ENCODE data around the gene TMEM263.

Gene TMEM263

GRCh38 chr12:106947461-106947860, 8.2 kb upstream of the TMEM263 start:
- in situ Hi-C loops (cut with MboI; ENCODE audit: low sequenced_read_pairs): no loop called here

- in situ Hi-C loops (cut with MboI; ENCODE audit: low sequenced_read_pairs): no loop called here
These were observed 5.1 kb upstream of the TMEM263 start for GRCh38 chr12:106950591-106950990.

- in situ Hi-C loops (cut with MboI; ENCODE audit: low sequenced_read_pairs): no loop called here
These were observed 2.1 kb upstream of the TMEM263 start for GRCh38 chr12:106953352-106954250.

- in situ Hi-C loops (cut with MboI; ENCODE audit: low sequenced_read_pairs): no loop called here
These were observed 988 bp upstream of the TMEM263 start for GRCh38 chr12:106954462-106955376.

GRCh38 chr12:106956048-106956578, 406 bp downstream of the TMEM263 start:
- in situ Hi-C loops (cut with MboI; ENCODE audit: low sequenced_read_pairs): no loop called here

GRCh38 chr12:106957583-106957982, 1.9 kb downstream of the TMEM263 start:
- in situ Hi-C loops (cut with MboI; ENCODE audit: low sequenced_read_pairs): no loop called here

GRCh38 chr12:106960443-106960842, 4.7 kb downstream of the TMEM263 start:
- in situ Hi-C loops (cut with MboI; ENCODE audit: low sequenced_read_pairs): no loop called here

- in situ Hi-C loops (cut with MboI; ENCODE audit: low sequenced_read_pairs): no loop called here
These were observed 6.6 kb downstream of the TMEM263 start for GRCh38 chr12:106962286-106962685.

- in situ Hi-C loops (cut with MboI; ENCODE audit: low sequenced_read_pairs): no loop called here
These were observed 8.8 kb downstream of the TMEM263 start for GRCh38 chr12:106964526-106964925.

- in situ Hi-C loops (cut with MboI; ENCODE audit: low sequenced_read_pairs): no loop called here
These were observed 15.4 kb downstream of the TMEM263 start for GRCh38 chr12:106971065-106971464.

- in situ Hi-C loops (cut with MboI; ENCODE audit: low sequenced_read_pairs): no loop called here
These were observed 17.8 kb downstream of the TMEM263 start for GRCh38 chr12:106973545-106973944.

- in situ Hi-C loops (cut with MboI; ENCODE audit: low sequenced_read_pairs): no loop called here
These were observed 18.8 kb downstream of the TMEM263 start for GRCh38 chr12:106974511-106974910.

- in situ Hi-C loops (cut with MboI; ENCODE audit: low sequenced_read_pairs): no loop called here
These were observed 19.4 kb downstream of the TMEM263 start for GRCh38 chr12:106975098-106975497.

GRCh38 chr12:106975993-106976658, 20.4 kb downstream of the TMEM263 start:
- in situ Hi-C loops (cut with MboI; ENCODE audit: low sequenced_read_pairs): no loop called here

GRCh38 chr12:106976668-106977067, 21.0 kb downstream of the TMEM263 start:
- in situ Hi-C loops (cut with MboI; ENCODE audit: low sequenced_read_pairs): no loop called here

- in situ Hi-C loops (cut with MboI; ENCODE audit: low sequenced_read_pairs): no loop called here
These were observed 22.5 kb downstream of the TMEM263 start for GRCh38 chr12:106978035-106978800.

- in situ Hi-C loops (cut with MboI; ENCODE audit: low sequenced_read_pairs): no loop called here
These were observed 25.2 kb downstream of the TMEM263 start for GRCh38 chr12:106980944-106981343.

- in situ Hi-C loops (cut with MboI; ENCODE audit: low sequenced_read_pairs): no loop called here
These were observed 26.1 kb downstream of the TMEM263 start for GRCh38 chr12:106981788-106982187.

GRCh38 chr12:106982229-106982628, 26.5 kb downstream of the TMEM263 start:
- in situ Hi-C loops (cut with MboI; ENCODE audit: low sequenced_read_pairs): no loop called here

- in situ Hi-C loops (cut with MboI; ENCODE audit: low sequenced_read_pairs): no loop called here
These were observed 29.0 kb downstream of the TMEM263 start for GRCh38 chr12:106984588-106985137.
